ENCODE results near the gene FBXW4. TPM values are rescaled to one million over a fixed set of nuclear protein-coding genes. Genes with fewer than 3 reads are reported as not detected.

The FBXW4 gene
- total and polyA plus RNA-seq, 2 of the 8 experiments (the other 6 are each of a cell fraction or from before 2014, with no cell fraction given), result 29.0 to 32.8 TPM

DNA sequence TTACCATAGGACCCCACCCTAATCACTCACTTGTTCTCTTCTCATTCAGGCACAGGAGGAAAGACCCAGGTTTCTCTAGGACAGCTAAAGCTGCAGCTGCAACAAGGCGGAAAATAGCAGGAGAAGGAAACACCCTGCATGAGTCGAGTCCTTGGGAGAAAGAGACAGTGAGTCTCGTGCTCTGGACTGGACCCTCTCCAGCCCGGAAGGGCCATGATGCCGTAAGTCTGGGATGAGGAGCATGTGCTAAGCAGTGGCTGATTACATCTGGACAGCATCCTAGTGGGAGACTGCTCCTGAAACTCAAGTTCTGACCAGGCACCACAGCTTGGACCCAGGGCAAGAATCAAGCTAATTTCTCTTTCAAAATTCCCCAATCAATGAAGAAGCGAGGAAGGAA lies 39.4 kb downstream of the FBXW4 start (continued):
- TF ChIP-seq CBX8 (IDR thresholded peaks at IDR 0.05; ENCODE audit: borderline replicate concordance, low read depth, low read length), result no peak
- TF ChIP-seq TCF12 (IDR thresholded peaks at IDR 0.05; ENCODE audit: low read depth, low read length), result no peak

All from H1 (cell line).